ENCODE measurements around the gene RBMS2. TPM values are rescaled to one million over a fixed set of nuclear protein-coding genes. Genes with fewer than 3 reads are reported as not detected.

The RBMS2 gene
- total RNA-seq, 1 donor from 2014 or later: 10.2 TPM

- H3K4me3 Mint-ChIP-seq (ENCODE audit: unreplicated experiment): peak overlapping the region; percentile 93
- H3K36me3 Mint-ChIP-seq (ENCODE audit: unreplicated experiment): no peaks in the 10 kb centered on the region
- H3K27me3 Mint-ChIP-seq (ENCODE audit: unreplicated experiment): no peaks in the 10 kb centered on the region
- H3K4me1 Mint-ChIP-seq (ENCODE audit: low read depth, unreplicated experiment): peaks cover 6% of the 10 kb centered on the region
- TF ChIP-seq, protein P1, sequence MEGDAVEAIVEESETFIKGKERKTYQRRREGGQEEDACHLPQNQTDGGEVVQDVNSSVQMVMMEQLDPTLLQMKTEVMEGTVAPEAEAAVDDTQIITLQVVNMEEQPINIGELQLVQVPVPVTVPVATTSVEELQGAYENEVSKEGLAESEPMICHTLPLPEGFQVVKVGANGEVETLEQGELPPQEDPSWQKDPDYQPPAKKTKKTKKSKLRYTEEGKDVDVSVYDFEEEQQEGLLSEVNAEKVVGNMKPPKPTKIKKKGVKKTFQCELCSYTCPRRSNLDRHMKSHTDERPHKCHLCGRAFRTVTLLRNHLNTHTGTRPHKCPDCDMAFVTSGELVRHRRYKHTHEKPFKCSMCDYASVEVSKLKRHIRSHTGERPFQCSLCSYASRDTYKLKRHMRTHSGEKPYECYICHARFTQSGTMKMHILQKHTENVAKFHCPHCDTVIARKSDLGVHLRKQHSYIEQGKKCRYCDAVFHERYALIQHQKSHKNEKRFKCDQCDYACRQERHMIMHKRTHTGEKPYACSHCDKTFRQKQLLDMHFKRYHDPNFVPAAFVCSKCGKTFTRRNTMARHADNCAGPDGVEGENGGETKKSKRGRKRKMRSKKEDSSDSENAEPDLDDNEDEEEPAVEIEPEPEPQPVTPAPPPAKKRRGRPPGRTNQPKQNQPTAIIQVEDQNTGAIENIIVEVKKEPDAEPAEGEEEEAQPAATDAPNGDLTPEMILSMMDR (IDR thresholded peaks at IDR 0.05; ENCODE audit: partially characterized antibody, unreplicated experiment): no peak
- no peak overlapping the region for H3K27ac Mint-ChIP-seq (ENCODE audit: unreplicated experiment)
- no peak for DNase-seq
- peaks cover 2% of the 10 kb centered on the region for H3K9me3 Mint-ChIP-seq (ENCODE audit: unreplicated experiment)
Observed at GRCh38 chr12:56521209-56521589, 421 bp upstream of the RBMS2 start.

DNA sequence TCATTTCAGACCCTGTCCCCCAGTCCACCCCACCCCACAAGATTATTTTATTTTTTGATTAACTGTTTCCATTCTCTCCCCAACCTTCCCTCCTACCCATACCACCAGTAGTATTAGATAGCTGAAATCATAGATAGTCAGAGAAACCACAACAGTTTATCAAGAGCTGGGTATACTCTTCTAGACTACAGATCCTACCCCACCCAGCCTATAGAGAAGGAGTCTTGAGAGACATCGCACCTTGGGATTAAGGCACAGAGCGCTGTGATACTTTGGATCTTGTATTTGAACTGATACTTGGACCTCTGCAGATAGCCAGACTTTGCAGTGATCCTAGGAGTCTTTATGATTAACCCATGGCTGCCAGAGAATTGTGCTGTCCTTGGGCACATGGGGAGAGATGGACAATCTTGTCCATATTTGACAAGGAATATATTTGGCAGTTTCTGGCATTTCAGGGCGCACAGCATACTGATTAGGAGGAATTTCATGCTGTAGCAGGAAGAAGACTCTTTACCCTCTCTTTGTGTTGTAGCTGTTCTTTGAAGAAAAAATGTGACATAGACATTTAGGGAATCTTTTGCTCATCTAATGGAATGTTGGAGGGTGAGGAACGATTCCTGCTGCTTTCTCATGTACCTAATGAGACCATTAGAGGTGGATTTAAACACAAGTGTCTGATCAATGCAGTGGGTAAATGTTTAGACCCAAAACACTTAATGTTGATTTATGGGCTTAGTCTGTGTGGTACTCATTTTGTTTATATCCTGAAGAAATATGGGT lies 982 bp downstream of the RBMS2 start:
- no peak for DNase-seq
- peaks cover 2% of the 10 kb centered on the region for H3K9me3 Mint-ChIP-seq (ENCODE audit: unreplicated experiment)
- no peak overlapping the region for H3K27ac Mint-ChIP-seq (ENCODE audit: unreplicated experiment)
- H3K4me3 Mint-ChIP-seq (ENCODE audit: unreplicated experiment): peak overlapping the region; percentile 93
- no peaks in the 10 kb centered on the region for H3K27me3 Mint-ChIP-seq (ENCODE audit: unreplicated experiment)
- H3K36me3 Mint-ChIP-seq (ENCODE audit: unreplicated experiment): no peaks in the 10 kb centered on the region
- peaks cover 6% of the 10 kb centered on the region for H3K4me1 Mint-ChIP-seq (ENCODE audit: low read depth, unreplicated experiment)
- TF ChIP-seq, protein P1 (IDR thresholded peaks at IDR 0.05; ENCODE audit: partially characterized antibody, unreplicated experiment): no peak

DNA sequence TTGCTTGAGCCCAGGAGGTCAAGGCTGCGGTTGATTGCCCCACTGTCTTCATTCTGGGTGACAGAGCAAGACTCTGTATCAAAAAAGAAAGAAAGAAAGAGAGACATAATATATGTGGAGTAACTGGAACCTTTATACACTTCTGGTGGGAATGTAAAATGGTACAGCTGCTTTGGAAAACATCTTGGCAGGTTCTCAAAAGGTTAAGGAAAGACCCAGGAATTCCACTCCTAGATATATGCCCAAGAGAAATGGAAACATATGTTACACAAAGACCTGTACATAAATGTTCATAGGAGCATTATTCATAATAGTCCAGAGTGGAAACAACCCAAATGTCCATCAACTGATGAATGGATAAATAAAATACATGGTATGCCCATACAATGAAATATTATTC lies 7.2 kb downstream of the RBMS2 start:
- Mint-ChIP-seq H3K27me3 (ENCODE audit: unreplicated experiment) (no peaks in the 10 kb centered on the region), H3K4me1 (ENCODE audit: low read depth, unreplicated experiment) (no peaks in the 10 kb centered on the region), H3K27ac (ENCODE audit: unreplicated experiment) (no peak overlapping the region), H3K36me3 (ENCODE audit: unreplicated experiment) (no peaks in the 10 kb centered on the region), H3K4me3 (ENCODE audit: unreplicated experiment) (no peak overlapping the region), H3K9me3 (ENCODE audit: unreplicated experiment) (no peaks in the 10 kb centered on the region)
- TF ChIP-seq, protein P1 (IDR thresholded peaks at IDR 0.05; ENCODE audit: partially characterized antibody, unreplicated experiment): no peak
- no peak for DNase-seq

- no peaks in the 10 kb centered on the region for H3K4me1 Mint-ChIP-seq (ENCODE audit: low read depth, unreplicated experiment)
- H3K36me3 Mint-ChIP-seq (ENCODE audit: unreplicated experiment): no peaks in the 10 kb centered on the region
- TF ChIP-seq, protein P1 (IDR thresholded peaks at IDR 0.05; ENCODE audit: partially characterized antibody, unreplicated experiment): no peak
- no peaks in the 10 kb centered on the region for H3K9me3 Mint-ChIP-seq (ENCODE audit: unreplicated experiment)
- H3K27ac Mint-ChIP-seq (ENCODE audit: unreplicated experiment): no peak overlapping the region
- no peaks in the 10 kb centered on the region for H3K27me3 Mint-ChIP-seq (ENCODE audit: unreplicated experiment)
- no peak overlapping the region for H3K4me3 Mint-ChIP-seq (ENCODE audit: unreplicated experiment)
- DNase-seq: no peak
Observed at GRCh38 chr12:56529656-56530055, 8.0 kb downstream of the RBMS2 start.

DNA sequence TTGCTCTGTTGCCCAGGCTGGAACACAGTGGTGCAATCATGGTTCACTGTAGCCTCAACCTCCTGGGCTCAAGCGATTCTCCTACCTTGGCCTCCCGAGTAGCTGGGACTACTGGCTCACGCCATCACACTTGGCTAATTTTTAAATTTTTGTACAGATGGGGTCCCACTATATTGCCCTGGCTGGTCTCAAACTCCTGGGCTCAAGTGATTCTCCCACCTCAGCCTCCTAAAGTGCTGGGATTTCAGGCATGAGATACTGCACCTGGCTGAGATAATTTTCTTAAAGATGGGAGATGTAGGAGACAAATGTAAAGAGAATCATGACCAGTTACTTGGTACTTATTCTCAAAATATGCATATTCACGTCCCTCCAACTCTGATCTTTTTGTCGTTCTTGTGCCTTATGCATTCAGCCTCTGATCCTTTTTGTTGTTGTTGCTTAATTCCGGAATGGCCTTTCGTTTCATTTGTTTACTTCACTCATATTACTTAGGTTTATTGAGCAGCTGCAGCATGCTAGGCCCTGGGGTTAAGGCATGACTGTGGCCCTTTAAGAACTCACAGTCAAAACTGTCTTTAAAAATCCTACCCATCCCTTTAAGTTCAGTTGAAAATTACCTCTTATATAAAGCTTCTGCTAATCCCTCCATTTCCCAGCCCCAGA lies 8.9 kb downstream of the RBMS2 start:
- Mint-ChIP-seq H3K4me1 (ENCODE audit: low read depth, unreplicated experiment) (no peaks in the 10 kb centered on the region), H3K36me3 (ENCODE audit: unreplicated experiment) (no peaks in the 10 kb centered on the region), H3K27ac (ENCODE audit: unreplicated experiment) (no peak overlapping the region), H3K4me3 (ENCODE audit: unreplicated experiment) (no peak overlapping the region), H3K27me3 (ENCODE audit: unreplicated experiment) (no peaks in the 10 kb centered on the region), H3K9me3 (ENCODE audit: unreplicated experiment) (no peaks in the 10 kb centered on the region)
- TF ChIP-seq, protein P1 (IDR thresholded peaks at IDR 0.05; ENCODE audit: partially characterized antibody, unreplicated experiment): no peak
- no peak for DNase-seq

Data from glutamatergic neuron (in vitro differentiated cells).